IMR-90 (cell line): ENCODE data around the gene ITPKC.

Source experiments
- POLR2A ChIP-seq: IDR thresholded peaks from 2 replicates; pipeline ENCODE4 v1.6.1; 2012; ENCODE audit warnings: mild to moderate bottlenecking, low read depth, low read length
- TF ChIP-seq, protein P1 (sequence below): conservative IDR thresholded peaks from 2 replicates; pipeline ENCODE4 v1.5.1; 2012; ENCODE audit warnings: mild to moderate bottlenecking, low read depth, low read length, improper control_type of control experiment
- TF ChIP-seq, protein P2 (sequence below): fragments of 150-350 bp; IDR thresholded peaks from 2 replicates; pipeline ENCODE4 v1.6.1; 2016; ENCODE audit warnings: low read depth, mild to moderate bottlenecking, low read length, moderate library complexity, borderline replicate concordance

DNA sequence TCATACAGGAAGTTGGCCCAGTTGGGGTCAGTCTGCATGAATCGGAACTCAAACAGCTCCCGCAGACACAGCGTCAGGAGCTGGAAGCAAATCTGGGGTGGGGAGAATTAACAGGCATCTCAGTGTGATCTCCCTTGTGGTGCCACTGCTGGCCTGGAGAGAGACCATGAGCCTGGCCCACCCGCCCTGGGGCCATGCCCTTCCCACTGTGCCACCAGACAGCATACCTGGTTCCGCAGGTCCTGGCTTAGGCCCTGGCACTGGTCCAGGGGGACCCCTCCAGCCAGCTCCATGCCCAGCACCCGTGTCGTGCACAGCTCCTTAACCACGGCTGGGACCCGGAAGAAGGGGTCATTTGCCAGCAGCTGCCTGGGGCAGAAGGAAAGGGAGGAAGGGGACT lies 16.8 kb upstream of the ITPKC start:
- TF ChIP-seq, protein P1, sequence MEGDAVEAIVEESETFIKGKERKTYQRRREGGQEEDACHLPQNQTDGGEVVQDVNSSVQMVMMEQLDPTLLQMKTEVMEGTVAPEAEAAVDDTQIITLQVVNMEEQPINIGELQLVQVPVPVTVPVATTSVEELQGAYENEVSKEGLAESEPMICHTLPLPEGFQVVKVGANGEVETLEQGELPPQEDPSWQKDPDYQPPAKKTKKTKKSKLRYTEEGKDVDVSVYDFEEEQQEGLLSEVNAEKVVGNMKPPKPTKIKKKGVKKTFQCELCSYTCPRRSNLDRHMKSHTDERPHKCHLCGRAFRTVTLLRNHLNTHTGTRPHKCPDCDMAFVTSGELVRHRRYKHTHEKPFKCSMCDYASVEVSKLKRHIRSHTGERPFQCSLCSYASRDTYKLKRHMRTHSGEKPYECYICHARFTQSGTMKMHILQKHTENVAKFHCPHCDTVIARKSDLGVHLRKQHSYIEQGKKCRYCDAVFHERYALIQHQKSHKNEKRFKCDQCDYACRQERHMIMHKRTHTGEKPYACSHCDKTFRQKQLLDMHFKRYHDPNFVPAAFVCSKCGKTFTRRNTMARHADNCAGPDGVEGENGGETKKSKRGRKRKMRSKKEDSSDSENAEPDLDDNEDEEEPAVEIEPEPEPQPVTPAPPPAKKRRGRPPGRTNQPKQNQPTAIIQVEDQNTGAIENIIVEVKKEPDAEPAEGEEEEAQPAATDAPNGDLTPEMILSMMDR, result no peak
- no peak for TF ChIP-seq POLR2A
- TF ChIP-seq, protein P2, sequence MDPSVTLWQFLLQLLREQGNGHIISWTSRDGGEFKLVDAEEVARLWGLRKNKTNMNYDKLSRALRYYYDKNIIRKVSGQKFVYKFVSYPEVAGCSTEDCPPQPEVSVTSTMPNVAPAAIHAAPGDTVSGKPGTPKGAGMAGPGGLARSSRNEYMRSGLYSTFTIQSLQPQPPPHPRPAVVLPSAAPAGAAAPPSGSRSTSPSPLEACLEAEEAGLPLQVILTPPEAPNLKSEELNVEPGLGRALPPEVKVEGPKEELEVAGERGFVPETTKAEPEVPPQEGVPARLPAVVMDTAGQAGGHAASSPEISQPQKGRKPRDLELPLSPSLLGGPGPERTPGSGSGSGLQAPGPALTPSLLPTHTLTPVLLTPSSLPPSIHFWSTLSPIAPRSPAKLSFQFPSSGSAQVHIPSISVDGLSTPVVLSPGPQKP, result no peak
